HG03280 (cell line): ENCODE measurements around the gene DEUP1.

Source experiments
- ATAC-seq: cut with Tn5 transposase; IDR thresholded peaks from one replicate; pipeline ENCODE4 v1.9.1; 2021; ENCODE audit warnings: mild to moderate bottlenecking, moderate library complexity; ENCODE audit not compliant: unreplicated experiment

DEUP1 gene

DNA sequence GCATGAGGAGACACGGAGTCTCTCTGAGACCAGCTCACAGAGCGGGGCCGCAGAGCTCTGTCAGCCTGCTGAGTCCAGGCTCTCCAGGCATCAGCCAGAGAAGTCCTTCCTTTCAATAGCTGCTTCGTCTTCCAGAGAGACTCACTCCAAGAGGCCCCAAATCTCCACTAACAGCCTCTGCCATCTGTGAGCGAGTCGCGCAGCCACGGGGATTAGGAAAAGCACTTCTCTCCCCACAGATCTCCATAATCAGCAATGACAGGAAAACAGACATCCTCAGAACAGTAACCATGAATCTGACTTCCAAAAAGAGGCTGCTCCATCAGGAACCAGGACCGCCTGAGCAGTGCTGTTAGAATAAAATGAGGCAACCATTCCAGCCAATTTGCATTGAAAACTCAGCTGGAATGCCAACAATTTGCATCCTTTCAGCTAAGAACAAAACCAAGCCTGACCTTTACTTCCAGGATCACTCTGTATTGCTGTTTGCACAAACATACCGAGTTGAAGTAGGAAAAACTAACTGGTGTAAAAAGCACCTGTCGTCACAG lies 147.2 kb downstream of the DEUP1 start:
- no peak for ATAC-seq

DNA sequence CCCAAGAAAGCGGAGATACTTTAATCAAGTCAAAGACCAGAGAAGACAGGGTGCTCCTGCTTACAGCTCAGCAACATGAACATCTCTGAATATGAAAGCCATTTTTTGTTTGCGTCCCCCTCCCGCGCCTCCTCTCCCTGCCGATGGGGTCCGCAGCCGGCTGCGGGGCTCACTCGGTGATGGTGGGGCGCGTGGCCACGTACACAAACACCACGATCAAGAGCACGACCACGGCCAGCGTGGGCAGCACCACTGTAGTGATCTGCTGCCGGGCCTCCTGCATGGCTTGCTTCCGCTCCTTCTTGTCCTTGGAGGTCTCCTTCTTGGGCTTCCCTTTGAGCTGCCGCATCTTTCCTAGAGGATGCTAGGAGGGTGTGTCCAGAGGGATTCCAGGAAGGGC lies 148.3 kb downstream of the DEUP1 start:
- ATAC-seq, result no peak

DNA sequence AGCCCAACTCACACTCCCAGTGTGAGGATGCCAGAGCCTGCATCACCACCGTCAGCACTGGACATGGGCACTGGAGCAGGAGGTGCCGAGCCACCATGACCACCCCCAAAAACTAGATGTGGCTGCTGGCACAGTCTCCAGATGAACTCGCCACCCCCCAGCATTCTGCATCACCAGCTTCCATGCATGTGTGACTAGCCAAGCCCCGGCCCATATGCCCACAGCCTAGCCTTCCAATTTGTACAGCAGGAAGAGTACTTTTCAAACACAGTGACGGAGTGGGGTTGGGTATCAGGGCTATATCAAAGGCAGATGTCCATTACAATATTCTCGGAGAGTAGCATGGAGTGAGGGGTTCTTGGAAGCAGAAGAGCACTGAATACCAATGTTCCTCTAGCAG lies 149.7 kb downstream of the DEUP1 start:
- no peak for ATAC-seq

DNA sequence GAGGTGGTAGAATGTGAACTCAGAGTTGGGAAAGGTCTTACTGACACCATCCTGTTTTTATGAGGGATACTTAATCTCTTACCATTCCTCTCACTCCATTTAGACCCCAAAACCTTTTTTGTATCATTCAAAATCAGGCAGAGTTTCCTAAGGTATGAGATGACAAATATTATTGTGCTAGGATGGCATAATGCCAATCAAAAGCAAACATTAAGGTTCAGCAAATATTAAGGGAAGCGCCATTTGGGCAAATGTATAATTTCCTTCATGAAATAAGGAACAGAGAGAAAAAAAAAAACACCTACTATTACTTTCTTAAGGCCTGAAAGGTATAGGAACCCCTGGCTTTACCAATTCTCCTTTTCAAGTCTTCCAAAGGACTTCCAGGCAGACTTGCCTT lies 150.2 kb downstream of the DEUP1 start:
- no peak for ATAC-seq

DNA sequence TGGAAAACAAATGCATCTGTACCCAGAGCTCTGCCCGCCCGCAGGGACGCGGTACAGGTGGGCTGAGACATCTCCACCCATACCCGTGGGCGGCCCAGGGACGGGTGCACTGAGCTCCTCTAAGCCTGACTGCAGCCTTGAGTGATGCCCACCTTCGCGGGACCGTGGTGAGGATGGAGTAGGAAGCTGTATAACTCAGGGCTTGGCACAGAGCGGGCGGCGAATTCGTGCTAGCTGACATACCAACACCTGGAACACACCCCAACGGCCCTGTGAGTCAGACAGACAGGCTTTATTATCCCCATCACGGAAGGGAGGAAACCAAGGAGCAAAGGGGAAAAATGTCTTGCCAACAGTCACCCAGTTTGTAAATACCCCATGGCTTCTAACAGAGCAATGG lies 150.7 kb downstream of the DEUP1 start:
- ATAC-seq, result no peak

DNA sequence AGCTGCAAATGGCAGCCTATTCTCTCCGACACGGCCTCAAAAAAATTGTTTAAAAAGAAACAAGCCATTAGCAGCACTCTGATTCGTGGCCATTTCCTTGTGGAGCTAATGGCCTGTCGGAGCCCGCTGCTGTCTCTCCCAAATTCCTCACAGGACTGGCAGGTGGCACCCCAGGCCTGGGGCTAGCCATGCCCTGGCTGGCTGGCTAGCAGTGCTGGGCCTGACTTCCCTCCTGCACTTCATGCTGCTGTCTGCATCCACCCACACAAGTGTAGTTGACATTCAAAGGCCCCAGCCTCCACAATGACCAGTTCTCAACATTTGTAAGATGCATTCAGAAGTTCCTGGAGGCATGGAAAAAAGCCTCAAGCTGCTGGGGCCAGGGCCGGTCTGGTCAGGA lies 151.2 kb downstream of the DEUP1 start:
- no peak for ATAC-seq

DNA sequence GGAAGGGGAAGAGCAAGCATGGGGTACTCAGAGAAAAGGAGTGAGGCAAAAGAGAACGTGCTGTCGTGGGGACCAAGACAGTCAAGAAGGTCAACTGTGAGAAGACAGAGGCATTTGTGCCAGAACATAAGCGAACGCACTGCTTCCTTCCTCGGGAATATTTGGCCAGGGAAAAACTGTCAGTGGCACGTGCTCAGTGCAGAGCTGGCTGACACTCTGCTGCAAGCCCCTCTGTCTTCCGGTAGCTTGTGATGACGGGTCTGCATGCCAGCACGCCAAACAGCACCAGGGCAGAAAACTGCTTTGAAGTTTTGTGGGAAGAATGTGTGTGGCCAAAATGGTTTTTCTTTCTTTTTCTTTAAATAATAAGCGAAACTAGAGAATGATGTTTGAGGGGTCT lies 152.0 kb downstream of the DEUP1 start:
- ATAC-seq, result no peak

DNA sequence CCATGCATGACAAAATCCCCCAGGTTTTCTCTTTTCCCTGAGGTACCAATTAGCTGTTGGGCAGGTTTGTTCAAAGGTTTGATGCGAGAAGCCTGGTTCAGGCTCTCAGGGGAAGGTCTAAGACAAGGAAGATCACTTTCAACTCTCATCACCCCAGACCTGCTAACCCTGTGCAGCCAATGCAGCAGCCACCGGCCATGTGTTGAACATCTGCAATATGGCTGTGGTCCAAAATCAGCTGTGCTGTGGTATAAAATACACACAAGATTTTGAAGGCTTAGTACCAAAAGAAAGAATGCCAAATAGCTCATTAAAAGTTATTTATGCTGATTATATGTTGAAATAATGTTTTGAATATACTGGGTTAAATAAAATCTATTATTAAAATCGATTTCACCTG lies 154.2 kb downstream of the DEUP1 start:
- no peak for ATAC-seq

DNA sequence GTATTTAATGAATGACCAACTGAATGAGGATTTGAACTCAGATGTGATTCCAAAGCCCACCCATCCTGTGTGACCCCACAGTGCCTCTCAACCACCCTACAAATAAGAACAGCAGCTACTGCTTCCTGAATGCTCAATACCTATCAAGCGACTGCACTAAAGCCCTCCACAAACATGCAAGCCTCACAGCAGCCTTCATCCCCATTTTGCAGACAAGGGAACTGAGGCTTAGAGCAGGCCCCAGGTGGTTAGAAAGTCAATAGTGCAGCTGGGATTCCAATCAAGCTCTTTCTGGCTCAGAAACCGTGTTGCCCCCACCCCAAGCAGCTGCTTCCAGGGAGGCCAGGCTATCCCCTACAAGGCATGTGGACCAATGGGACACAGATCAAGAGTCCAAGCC lies 155.4 kb downstream of the DEUP1 start:
- ATAC-seq, result no peak

DNA sequence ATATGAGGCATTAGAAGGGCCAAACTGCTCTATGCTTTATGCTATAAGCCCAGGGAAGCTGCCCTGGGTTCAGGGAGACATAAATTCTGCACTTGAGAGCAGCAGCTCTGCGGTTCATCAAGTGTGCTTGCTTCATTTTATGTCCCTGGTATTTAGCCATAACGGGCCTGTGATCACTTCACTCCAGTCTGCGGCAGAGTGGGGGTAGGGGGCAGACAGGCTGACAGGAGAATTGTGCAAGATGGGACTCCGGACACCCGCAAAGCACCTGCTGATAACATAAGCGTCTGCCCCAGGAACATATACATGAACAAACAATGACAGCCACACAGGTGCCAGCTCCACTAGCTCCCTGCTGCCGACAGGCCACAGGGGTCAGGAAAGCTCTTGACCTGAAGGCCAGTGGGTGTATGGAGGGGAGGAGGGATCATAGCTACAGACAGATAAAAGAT lies 156.5 kb downstream of the DEUP1 start:
- no peak for ATAC-seq
